Measurements from ENCODE around the gene ATPAF1.
"Not testable (repeated sequence)": the region's sequence is repeated elsewhere in the genome, so short reads cannot be mapped to it uniquely, and the experiment has no call there.

ATPAF1 gene, protein sequence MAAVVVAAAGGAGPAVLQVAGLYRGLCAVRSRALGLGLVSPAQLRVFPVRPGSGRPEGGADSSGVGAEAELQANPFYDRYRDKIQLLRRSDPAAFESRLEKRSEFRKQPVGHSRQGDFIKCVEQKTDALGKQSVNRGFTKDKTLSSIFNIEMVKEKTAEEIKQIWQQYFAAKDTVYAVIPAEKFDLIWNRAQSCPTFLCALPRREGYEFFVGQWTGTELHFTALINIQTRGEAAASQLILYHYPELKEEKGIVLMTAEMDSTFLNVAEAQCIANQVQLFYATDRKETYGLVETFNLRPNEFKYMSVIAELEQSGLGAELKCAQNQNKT

DNA sequence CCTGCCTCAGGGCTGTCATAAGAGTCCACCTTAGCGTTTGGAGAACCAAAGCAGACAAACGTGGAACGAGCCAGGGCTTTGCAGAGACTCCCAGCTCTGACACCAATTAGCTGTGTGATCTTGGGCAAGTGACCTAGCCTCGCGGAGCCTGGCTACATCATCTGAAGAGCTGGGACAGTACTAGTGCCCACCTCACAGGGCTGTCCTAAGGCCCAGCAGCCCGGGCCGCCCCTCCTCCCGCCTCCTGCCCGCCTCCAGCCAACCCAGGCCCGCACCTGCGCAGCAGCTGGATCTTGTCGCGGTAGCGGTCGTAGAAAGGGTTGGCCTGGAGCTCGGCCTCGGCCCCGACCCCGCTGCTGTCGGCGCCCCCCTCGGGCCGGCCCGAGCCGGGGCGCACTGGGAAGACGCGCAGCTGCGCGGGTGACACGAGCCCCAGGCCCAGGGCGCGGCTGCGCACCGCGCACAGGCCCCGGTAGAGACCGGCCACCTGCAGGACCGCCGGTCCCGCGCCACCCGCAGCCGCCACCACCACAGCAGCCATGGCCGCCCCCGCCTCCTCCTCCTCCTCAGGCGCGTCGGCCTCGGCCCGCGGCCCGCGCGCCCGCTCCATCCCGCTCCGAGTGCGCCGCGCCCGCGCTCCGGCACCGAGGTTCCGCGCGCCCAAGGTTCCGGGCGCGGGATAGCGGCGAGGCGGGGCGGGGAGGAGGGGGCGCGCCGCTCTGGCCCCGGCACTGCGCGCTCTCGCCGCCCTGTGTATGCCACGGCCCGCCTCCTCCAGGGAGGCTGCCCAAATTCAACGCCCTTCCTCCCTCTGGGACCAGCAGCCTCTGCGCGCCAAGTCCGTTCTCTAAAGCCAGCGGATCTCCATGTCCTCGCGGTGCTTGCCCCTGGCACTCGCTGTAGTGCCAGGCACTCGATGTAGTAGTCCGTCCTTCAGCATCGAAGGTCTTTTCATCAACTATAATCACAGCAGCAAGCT is at the start of gene ATPAF1:
ATPAF1 (minus strand) TSS at position 583 of the 979 bp plus-strand sequence; CDS start at position 541, 42 bp downstream.
- DNase-seq (ENCODE audit: low spot score): peak; percentile 76

DNA sequence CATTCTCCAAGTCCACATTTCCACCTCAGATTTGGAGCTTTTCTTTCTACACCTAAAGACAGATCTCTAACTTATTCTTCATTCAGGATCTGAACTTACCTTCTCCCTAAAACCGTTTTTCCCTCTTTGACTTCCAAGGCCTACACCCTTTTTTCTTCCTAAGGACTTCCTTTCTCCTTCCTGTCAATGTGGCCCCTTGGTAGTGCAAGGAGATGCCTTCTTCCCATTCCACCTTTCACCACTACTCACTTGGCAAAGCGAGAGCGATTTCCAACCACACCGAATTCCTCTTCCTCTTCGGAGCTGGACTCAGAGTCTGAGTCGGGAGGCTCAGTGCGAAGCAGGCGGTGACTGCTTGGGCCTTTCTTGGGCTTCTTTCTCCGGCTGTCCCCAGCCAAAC is 49.5 kb upstream of the ATPAF1 start:
- no peak for DNase-seq (ENCODE audit: low spot score)

DNA sequence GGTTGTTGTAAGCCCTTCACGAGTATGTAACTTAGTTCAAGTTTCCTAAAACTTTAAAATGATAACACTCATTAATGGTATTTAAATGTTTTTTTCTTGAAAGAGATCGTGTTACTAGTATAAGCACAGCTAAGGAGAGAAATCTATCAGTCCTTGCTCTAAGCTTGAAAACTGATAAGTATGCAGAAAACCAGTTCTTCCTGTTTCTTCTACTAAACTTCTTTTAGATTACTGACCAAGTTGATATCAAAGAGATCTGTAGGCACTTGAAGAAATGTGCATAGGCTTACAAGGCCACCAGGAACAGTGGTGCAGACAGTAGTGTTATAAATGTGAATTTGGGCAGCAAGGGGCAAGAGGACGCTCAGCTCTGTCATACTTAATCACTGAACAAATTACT is 46.8 kb upstream of the ATPAF1 start:
- no peak for DNase-seq (ENCODE audit: low spot score)

DNA sequence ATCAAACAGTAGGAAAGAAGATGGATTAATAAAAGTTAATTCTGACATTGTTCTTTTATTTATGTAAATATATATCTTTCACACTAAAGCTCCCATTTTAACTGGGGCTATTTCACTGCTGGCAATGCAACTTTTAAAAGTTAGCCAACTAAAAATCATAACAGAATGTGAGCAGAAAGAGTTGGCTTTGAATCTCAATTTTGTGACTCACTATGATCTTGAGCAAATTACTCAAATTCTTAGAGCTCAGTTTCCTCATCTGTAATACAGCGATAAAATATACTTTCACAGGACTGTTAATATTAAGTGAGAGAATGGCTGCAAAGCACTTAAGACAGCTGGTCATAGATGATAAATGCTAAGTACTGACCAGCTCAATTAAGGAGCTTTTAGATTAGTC is 40.0 kb upstream of the ATPAF1 start:
- no peak for DNase-seq (ENCODE audit: low spot score)

DNA sequence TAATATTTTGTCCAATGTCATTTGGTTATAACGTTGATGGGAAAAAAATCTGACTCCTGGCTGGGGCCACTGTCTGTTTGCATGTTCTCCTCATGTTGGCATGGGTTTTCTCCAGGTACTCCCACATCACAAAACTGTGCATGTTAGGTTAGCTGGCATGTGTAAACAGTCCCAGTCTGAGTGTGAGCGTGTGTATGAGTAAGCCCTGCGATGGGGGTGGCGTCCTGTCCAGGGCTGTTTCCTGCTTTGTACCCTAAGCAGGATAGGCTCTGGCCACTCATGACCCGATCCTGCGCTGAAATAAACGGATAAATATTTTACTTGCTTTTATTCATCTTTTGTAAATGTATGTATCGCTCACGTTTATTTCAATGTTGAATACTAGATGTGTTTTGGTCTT is 37.2 kb upstream of the ATPAF1 start:
- no peak for DNase-seq (ENCODE audit: low spot score)

DNA sequence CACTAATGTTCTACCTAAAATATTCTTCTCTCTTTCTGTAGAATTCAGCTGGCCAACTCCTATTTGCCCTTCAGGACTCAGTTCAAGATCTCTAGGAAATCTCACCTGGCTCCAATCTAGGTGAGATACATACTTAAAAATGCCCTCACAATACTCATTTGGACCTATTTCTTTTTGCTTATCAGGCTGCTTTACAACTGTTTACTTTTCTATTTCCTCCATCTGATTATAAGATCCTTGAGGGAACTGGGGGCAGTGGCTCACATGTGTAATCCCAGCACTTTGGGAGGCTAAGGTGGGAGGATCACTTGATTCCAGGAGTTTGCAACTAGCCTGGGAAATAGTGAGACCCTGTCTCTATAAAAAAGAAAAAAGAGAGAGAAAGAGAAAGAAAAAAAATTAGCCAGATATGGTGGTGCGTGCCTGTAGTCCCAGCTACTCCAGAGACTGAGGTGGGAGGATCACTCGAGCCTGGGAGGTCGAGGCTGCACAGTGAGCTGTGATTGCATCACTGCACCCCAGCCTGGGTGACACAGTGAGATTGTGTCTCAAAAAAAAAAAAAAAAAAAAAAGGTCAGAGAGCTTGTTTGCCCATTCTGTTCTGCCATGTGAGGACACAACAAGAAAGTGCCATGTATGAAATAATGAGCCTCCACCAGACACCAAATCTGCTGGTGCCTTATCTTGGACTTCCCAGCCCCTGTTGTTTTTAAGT is 35.9 kb upstream of the ATPAF1 start:
- DNase-seq (ENCODE audit: low spot score): no peak

DNA sequence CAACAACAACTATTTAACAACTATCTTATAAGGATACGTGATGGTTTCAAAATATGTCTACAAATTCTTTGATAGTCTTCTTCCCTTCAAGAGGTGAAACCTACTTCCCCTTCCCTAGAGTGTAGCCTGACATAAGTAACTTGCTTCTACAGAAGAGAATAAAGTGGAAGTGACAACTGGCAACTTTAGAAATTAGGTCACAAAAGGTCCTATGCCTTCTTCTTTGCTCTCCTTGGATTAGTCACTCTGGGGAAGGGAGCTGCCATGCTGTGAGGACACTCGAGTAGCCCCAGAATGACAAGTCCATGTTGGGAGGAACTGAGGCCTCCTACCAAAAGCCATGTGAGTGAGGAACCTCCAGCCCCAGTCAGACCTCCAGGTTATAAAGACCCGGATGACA is 31.5 kb upstream of the ATPAF1 start:
- no peak for DNase-seq (ENCODE audit: low spot score)

DNA sequence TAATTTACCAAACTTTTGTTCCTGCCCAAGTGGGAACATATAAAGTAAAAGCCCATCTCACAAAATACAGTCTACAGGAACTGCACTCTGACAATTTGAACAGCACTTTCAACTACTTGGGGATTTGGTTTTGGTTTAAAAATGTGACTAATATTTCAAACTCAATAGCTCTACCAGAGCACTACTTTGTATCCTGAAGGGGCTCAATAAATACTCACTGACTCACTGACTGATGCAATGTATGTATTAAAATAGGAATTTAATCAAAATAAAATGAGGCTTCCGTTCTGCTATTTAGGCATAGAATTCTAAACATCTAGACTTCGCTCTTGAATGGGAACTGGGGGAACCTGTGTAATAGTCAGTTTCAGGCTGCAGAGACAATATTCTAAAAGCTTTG is 28.9 kb upstream of the ATPAF1 start:
- no peak for DNase-seq (ENCODE audit: low spot score)

DNA sequence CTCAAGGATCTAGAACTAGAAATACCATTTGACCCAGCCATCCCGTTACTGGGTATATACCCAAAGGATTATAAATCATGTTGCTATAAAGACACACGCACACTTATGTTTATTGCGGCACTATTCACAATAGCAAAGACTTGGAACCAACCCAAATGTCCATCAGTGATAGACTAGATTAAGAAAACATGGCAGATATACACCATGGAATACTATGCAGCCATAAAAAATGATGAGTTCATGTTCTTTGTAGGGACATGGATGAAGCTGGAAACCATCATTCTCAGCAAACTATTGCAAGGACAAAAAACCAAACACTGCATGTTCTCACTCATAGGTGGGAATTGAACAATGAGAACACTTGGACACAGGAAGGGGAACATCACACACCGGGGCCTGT is 26.5 kb upstream of the ATPAF1 start:
- not testable (repeated sequence) for DNase-seq (ENCODE audit: low spot score)

DNA sequence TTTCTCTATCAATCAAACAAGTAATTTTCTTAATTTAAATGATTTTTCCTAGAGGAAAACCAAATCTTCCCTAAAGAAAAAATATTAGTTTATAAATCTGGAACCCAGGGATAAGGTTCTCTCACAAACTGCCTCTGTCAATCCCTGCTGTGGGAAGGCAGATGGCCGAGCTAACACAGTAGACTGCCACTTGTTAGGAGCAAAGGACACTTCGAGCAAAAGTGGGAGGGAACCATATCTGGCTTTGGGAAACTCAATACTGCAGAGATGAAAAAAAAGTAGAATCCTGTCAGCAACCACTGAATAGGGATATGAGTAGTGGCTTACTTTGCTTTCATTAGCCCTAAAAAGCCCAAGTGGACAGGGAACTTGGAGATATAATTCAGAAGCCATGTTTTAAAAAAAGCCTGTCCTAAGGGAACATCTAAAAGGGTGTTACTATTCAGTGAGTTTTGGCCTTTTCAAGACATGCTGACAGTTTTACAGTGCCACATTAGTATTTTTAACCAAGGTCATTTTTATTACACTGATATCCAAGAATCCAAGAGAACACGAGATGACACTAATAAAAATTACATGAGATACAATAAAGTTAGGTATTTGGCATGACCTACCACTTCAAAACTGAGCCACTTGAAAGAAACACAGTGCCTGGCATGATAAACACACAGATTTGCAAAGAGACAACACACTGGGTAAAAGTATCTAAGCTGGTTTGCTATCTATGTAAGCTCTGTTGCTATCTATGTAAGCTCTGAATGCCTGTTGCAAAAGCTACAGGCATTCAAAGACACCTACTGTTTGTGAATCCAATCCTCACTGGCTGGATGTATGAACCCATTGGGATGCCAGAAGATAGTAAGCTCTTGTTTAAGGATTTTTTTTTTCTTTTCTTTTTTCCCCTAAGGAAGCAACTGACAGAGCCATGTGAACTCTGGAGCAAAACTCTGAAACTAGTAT is 24.9 kb upstream of the ATPAF1 start:
- DNase-seq (ENCODE audit: low spot score): no peak

DNA sequence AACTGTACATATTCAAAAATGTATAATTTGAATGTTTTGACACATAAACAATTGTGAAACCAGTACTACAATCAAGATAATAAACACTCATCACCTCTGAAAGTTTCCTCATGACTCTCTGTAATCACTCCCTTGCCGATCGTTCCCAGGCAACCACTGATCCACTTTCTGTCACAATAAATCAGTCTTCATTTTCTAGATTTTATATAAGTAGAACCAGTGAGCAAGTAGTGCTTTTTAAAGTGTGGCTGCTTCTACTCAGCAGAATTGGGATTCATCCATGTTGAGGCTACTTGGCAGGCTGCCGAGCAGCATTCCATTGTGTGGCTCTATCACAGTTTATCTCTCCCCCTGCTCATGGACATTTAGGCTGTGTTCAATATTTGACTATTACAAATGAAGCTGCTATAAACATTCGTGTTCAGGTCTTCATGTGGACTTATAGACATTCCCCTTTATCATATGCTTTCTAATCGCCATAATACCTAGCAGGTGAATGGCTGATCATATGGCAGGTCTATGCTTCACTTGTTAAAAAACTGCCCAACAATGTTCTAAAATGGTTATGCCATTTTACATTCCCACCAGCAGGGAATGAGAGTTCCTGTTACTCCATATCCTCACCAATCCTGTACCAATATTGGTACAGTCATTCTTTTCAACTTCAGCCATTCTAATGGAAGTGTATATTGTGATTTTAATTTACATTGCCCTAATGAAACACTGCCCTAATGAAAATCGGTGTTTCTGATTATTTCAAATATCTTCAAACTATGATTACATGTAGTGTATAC is 24.0 kb upstream of the ATPAF1 start:
- DNase-seq (ENCODE audit: low spot score): peak; percentile 32

DNA sequence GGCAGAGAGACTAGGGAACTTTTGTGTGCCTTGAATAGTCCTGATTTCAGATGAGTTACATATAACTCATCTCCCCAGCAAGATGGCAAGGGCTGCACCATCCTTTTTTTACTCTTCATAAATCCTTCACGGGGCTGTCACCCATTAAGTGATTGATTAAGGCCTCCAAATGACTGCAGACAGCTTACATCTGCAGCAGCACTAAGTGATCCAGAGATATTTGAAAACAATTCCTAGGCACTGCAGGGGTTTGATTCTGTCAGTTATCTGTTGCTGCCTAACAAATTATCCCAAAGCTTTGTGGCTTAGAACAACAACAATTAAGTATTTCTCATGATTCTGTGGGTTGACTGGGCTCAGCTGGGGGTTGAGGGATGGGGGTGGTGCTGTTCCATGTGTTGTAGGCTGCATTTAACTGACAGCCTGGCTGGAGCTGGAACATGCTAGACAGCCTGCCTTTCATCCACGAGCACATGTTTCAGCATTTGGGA is 22.8 kb upstream of the ATPAF1 start:
- peak; percentile 65 for DNase-seq (ENCODE audit: low spot score)

DNA sequence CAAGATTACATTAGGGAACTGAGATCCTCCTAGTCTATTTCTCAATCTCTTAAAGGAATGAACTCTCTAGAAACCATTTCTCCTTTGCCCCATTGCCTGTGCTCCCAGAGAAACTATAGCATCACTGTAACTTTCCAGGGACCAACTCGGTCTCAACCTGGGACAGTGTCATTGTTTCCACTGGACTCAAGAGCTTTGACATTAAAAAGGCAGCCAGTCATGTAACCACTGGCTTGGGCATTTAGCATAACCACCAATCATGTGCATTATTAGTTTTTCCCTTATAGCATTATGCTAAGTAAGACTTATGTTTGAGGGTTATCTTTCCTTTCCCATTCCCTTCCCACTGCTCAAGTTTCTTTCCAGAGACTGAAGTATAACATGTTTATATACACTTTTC is 21.7 kb upstream of the ATPAF1 start:
- no peak for DNase-seq (ENCODE audit: low spot score)

DNA sequence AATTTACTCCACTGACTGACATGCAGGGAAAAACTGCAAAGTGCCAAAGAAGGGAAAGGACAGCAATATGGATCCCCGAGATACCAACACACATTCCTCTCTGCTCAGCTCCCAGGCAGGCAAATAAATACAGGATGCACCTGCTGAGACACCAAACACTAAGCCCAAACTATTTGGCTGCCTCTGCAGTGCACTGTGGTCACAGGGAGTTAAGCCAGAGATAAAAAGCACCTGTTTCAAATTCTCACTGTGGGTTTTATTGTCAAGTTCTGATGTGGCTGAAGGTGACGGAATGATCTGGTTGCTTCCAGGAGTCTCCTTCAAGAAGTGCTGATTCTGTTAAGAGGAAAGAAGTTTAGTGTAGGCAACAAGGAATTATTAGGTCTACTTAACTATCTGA is 21.2 kb upstream of the ATPAF1 start:
- DNase-seq (ENCODE audit: low spot score): no peak

DNA sequence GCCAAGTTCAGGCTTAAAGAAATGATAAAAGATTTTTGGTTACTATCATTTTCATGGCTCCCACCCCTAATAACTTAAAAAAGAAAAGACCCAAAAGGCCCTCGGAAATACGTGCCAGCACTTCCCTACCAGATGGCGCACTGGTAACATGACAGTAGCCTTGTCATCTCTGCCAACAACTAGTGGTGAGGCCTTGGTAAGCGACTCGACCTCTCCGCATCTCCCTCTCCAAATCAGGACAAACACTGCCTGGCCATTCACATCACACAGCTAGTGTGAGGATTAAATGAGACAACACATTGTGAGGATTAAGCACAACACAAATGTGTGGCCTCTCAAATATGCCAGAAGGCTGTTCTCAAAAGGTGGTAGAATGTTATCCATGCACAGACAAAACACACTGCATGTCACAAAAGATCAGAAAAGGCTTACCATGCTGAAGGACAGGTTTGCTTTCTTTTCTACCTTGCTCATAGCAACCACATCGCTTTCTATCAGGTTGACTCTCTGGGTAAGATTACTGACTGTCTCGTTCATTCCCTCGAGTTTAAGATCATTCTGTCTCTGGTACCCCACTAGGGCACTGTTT is 19.9 kb upstream of the ATPAF1 start:
- no peak for DNase-seq (ENCODE audit: low spot score)

DNA sequence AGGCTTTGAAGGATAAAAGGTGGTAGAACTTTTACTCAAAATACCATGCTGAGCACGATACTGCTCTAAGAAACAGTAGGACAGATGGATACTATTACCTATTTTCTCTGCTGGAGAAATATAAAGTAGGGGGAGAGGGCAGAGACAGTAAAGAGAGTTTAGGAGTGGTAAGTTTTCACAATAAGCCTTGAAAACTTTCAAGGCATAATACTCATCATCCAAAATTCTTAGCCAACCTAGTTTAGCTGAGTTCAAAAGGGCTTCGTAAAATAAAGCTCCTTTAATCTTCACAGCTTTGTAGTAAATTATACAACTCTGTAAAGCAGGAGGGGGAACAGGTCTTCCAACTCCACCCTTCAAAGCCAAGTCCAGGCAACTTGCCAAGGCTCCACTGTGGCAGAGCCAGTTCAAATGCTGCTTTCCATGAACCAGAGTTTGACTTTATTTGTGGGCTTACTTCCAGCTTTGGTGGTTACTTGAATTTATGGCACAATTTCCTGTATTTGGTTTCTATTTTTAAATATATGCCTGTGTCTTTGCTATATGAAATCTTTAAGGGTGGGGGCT is 19.0 kb upstream of the ATPAF1 start:
- peak; percentile 32 for DNase-seq (ENCODE audit: low spot score)

DNA sequence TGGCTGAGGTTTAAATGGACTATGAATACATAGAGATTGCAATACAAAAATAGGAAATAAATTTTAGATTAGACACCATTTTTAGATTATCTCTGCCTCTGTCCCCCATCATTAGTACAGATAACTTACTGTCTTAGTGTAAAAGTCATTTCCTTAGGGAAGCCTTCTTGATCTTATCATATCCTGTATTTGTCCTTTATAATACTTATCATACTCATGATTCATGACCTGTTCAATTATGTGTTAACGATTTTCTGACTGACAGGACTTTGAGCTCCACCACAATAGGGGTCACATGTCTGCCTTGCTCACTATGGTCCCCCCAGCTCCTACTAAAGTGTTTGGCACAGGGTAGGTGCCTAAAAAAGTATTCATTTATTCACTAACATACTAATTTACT is 18.1 kb upstream of the ATPAF1 start:
- no peak for DNase-seq (ENCODE audit: low spot score)

DNA sequence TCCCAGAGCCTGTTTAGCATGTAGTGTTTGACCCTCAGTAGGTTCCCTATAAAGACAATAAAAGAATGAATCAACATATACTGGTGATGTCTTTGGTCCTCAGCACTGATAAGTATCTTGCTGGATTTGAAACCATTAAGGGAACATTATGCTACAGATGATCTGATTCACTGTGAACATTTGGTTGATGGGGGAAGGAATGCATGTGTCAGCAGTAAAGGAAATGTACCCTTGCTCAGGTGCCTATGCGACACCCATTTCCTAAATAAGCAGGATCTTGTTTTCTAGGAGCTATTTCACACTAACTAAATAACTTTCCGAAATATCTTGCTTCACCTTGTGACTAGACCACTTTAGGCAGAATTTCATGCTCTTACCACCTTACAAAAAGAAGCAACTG is 16.5 kb upstream of the ATPAF1 start:
- DNase-seq (ENCODE audit: low spot score): no peak

DNA sequence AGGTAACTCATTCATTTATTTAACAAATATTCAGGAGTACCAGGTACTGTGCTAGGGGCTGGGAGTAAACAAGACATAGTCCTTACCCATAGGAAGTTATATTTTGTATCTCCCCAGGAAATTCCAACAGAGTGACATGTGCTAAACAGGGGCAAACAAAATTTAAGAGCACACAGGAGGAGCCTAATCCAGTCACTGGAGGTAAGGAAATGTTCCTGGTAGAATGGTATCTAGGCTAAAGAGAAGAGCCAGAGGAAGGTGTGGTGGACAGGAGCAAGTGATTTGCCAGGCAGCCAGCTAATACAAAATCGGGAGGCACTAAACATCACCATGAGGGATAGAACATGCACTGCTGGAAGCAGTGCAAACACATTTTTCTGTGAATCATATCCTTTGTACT is 13.9 kb upstream of the ATPAF1 start:
- no peak for DNase-seq (ENCODE audit: low spot score)
